Measurements from ENCODE around the gene KLHL5. TPM values are rescaled to one million over a fixed set of nuclear protein-coding genes. Genes with fewer than 3 reads are reported as not detected.

Gene KLHL5
- total and polyA plus RNA-seq, 5 donors from 2014 or later: 6.8 to 21.5 (median 8.2) TPM

DNA sequence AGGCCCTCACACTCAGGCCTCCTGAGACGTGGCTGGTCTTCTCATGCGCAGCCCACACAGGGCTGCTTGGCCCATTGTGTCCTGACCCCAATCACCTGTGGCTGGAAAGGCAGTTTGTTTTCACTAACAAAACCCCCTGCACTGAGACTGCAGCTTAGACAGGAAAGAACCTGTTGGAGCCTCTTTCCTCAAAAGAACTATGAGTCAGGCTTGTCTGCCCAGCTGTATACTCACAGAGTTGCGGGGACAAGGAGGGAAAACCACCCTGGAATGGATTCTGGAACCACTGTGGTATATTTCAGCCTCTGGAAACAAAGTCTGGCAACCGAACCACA lies 24.6 kb upstream of the KLHL5 start:
- H3K4me1 Mint-ChIP-seq: peaks cover 4 to 23% (median 12%) of the 10 kb centered on the region in 4 donors
- no peak overlapping the region for H3K27ac Mint-ChIP-seq
- H3K27me3 Mint-ChIP-seq: no peaks in the 10 kb centered on the region
- Histone ChIP-seq H3K36me3 (ENCODE audit: control insufficient read depth, insufficient read depth, low read length) (no peaks in the 10 kb centered on the region), H3K4me1 (ENCODE audit: control insufficient read depth, insufficient read depth, low read length, poor library complexity, severe bottlenecking) (peaks cover 16% of the 10 kb centered on the region), H3K9me3 (ENCODE audit: control insufficient read depth in 2 of 2, low read length in 2 of 2) (no peaks in the 10 kb centered on the region), H3K27ac (ENCODE audit: insufficient read depth, low read length, poor library complexity, severe bottlenecking) (no peak overlapping the region), H3K27me3 (ENCODE audit: control insufficient read depth, insufficient read depth, low read length) (no peaks in the 10 kb centered on the region), H3K4me3 (ENCODE audit: low read depth, low read length) (no peak overlapping the region)
- H3K36me3 Mint-ChIP-seq: no peaks in the 10 kb centered on the region
- DNase-seq: no peak
- ATAC-seq (ENCODE audit: low read depth in 2 of 2): no peak
- H3K9me3 Mint-ChIP-seq: no peaks in the 10 kb centered on the region
- H3K4me3 Mint-ChIP-seq: no peak overlapping the region

DNA sequence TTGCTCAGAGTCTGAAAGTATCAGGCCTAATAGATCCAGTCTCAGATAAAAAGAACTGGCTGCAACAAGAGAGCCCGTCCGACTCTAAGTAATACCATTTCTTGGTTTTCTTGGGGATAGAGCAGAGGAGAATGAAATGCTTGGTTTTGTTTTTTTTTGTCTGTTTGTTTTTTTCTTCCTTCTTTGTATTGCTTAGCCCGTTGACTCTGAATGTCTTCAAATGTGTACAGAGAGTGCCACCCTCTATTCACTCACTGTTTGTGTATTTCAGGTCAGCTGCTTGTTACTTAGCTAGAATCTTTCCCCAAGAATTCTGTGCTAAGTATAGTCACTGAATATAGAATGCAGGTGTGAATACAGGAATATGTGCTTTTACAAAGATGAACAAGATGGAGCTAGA lies 24.1 kb upstream of the KLHL5 start:
- H3K27me3 Mint-ChIP-seq: no peaks in the 10 kb centered on the region
- Histone ChIP-seq H3K4me3 (ENCODE audit: low read depth, low read length) (no peak overlapping the region), H3K9me3 (ENCODE audit: control insufficient read depth in 2 of 2, low read length in 2 of 2) (no peaks in the 10 kb centered on the region), H3K36me3 (ENCODE audit: control insufficient read depth, insufficient read depth, low read length) (no peaks in the 10 kb centered on the region), H3K27ac (ENCODE audit: insufficient read depth, low read length, poor library complexity, severe bottlenecking) (no peak overlapping the region), H3K27me3 (ENCODE audit: control insufficient read depth, insufficient read depth, low read length) (no peaks in the 10 kb centered on the region), H3K4me1 (ENCODE audit: control insufficient read depth, insufficient read depth, low read length, poor library complexity, severe bottlenecking) (peaks cover 11% of the 10 kb centered on the region)
- H3K4me3 Mint-ChIP-seq: no peak overlapping the region
- no peaks in the 10 kb centered on the region for H3K36me3 Mint-ChIP-seq
- peaks cover 4 to 19% (median 10%) of the 10 kb centered on the region in 4 donors for H3K4me1 Mint-ChIP-seq
- ATAC-seq (ENCODE audit: low read depth in 2 of 2) (no peak), DNase-seq (no peak)
- H3K27ac Mint-ChIP-seq: no peak overlapping the region
- H3K9me3 Mint-ChIP-seq: no peaks in the 10 kb centered on the region

DNA sequence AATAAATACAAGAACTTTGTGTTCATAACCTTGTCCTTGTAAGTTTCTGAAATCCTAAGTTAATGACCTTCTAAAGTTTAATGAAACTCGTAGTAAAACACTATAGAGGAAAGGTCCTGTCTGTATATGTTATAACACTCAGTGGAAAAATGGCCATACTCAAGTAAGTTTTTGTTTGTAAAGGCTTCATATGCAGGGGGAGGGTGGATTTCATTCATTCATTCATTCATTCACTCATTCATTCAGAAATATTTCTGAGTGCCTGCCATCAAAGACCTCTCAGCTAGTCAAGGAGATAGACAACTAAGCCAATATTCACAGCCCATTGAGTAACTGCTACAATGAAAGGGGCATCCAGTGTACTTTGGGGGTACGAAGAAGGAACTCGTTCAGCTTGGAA lies 22.9 kb upstream of the KLHL5 start:
- peaks cover 10 to 19% (median 12%) of the 10 kb centered on the region in 4 donors for H3K4me1 Mint-ChIP-seq
- no peaks in the 10 kb centered on the region for H3K9me3 Mint-ChIP-seq
- H3K36me3 ChIP-seq (ENCODE audit: control insufficient read depth, insufficient read depth, low read length): no peaks in the 10 kb centered on the region
- H3K4me3 ChIP-seq (ENCODE audit: low read depth, low read length): no peak overlapping the region
- peaks cover 7% of the 10 kb centered on the region for H3K4me1 ChIP-seq (ENCODE audit: control insufficient read depth, insufficient read depth, low read length, poor library complexity, severe bottlenecking)
- DNase-seq: no peak
- no peaks in the 10 kb centered on the region for H3K36me3 Mint-ChIP-seq
- H3K27ac Mint-ChIP-seq: no peak overlapping the region
- H3K27me3 Mint-ChIP-seq: no peaks in the 10 kb centered on the region
- no peaks in the 10 kb centered on the region for H3K9me3 ChIP-seq (ENCODE audit: control insufficient read depth in 2 of 2, low read length in 2 of 2)
- no peaks in the 10 kb centered on the region for H3K27me3 ChIP-seq (ENCODE audit: control insufficient read depth, insufficient read depth, low read length)
- no peak overlapping the region for H3K27ac ChIP-seq (ENCODE audit: insufficient read depth, low read length, poor library complexity, severe bottlenecking)
- no peak for ATAC-seq (ENCODE audit: low read depth in 2 of 2)
- H3K4me3 Mint-ChIP-seq: peak overlapping the region in 2 of 4 donors; percentile 7 to 60

DNA sequence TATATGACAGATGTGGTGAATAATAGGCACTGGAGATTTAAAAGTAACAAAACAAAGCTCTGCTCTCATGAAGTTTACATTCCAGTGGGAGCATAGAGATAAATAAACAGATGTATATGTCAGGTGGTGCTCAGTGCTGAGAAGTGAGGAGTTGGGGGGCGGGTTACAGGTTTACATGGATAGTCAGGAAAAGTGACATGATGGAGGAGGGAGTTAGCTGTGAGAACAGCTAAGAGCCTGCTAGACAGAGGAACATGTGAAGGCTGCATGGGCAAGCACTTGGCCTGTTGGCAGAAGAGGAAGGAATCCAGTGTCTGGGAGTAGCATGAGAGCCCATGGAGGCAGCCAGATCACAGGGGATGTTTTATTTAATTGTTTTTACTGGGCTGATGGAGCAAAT lies 19.7 kb upstream of the KLHL5 start:
- H3K4me3 ChIP-seq (ENCODE audit: low read depth, low read length): no peak overlapping the region
- Mint-ChIP-seq H3K27me3 (no peaks in the 10 kb centered on the region), H3K27ac (peak overlapping the region in 2 of 3 donors; percentile 3 to 5), H3K4me3 (peak overlapping the region in 3 of 4 donors; percentile 21 to 90 (median 76)), H3K9me3 (peaks cover 0 to 2% (median 0%) of the 10 kb centered on the region in 7 donors), H3K36me3 (no peaks in the 10 kb centered on the region), H3K4me1 (peaks cover 16 to 38% (median 29%) of the 10 kb centered on the region in 4 donors)
- H3K36me3 ChIP-seq (ENCODE audit: control insufficient read depth, insufficient read depth, low read length): no peaks in the 10 kb centered on the region
- ATAC-seq (ENCODE audit: low read depth in 2 of 2): no peak
- peaks cover 22% of the 10 kb centered on the region for H3K4me1 ChIP-seq (ENCODE audit: control insufficient read depth, insufficient read depth, low read length, poor library complexity, severe bottlenecking)
- H3K9me3 ChIP-seq (ENCODE audit: control insufficient read depth in 2 of 2, low read length in 2 of 2): no peaks in the 10 kb centered on the region
- H3K27me3 ChIP-seq (ENCODE audit: control insufficient read depth, insufficient read depth, low read length): no peaks in the 10 kb centered on the region
- no peak overlapping the region for H3K27ac ChIP-seq (ENCODE audit: insufficient read depth, low read length, poor library complexity, severe bottlenecking)
- DNase-seq: no peak

DNA sequence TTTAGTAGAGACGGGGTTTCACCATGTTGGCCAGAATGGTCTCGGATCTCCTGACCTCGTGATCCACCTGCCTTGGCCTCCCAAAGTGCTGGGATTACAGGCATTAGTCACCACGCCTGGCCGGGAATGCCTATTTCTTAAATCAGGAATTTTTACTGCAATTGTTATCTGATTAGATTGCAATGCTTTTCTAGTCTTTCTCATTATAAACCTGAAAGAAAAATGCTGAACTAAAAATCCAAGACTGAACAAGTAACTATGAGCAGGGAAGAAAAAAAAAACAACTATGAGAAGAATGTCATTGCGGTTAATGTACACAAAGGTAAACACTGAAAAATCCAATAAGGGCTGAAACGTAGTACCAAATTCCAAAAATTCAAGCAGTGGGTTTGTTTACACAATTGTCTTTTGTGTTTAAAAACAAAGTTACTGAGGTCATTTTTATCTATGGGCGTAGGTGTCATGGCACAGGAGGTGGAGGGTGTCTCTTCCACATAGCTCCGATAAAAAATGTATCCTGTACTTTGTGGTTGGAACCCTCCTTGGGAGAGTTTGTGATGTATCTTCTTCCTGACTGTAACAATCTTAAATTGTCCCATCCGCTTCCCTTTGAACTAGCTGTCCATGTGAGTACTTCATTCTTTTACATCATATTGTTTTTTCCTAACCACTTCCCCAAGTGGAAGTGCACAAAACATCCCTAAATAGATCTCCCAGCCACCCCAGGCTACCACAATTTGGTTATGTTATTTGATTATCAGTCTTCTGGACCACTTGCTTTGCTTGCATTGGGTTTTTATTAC lies 18.8 kb upstream of the KLHL5 start:
- H3K27me3 ChIP-seq (ENCODE audit: control insufficient read depth, insufficient read depth, low read length): no peaks in the 10 kb centered on the region
- Mint-ChIP-seq H3K27me3 (no peaks in the 10 kb centered on the region), H3K36me3 (no peaks in the 10 kb centered on the region), H3K4me1 (peaks cover 22 to 47% (median 38%) of the 10 kb centered on the region in 4 donors), H3K9me3 (peaks cover 0 to 2% (median 0%) of the 10 kb centered on the region in 7 donors), H3K4me3 (peak overlapping the region; percentile 92 to 98 (median 94)), H3K27ac (peak overlapping the region; percentile 95 to 97 (median 97))
- H3K9me3 ChIP-seq (ENCODE audit: control insufficient read depth in 2 of 2, low read length in 2 of 2): no peaks in the 10 kb centered on the region
- H3K36me3 ChIP-seq (ENCODE audit: control insufficient read depth, insufficient read depth, low read length): no peaks in the 10 kb centered on the region
- ATAC-seq (ENCODE audit: low read depth in 2 of 2) (no peak), DNase-seq (no peak)
- H3K4me1 ChIP-seq (ENCODE audit: control insufficient read depth, insufficient read depth, low read length, poor library complexity, severe bottlenecking): peaks cover 31% of the 10 kb centered on the region
- H3K4me3 ChIP-seq (ENCODE audit: low read depth, low read length): peak overlapping the region; percentile 90
- peak overlapping the region; percentile 86 for H3K27ac ChIP-seq (ENCODE audit: insufficient read depth, low read length, poor library complexity, severe bottlenecking)

DNA sequence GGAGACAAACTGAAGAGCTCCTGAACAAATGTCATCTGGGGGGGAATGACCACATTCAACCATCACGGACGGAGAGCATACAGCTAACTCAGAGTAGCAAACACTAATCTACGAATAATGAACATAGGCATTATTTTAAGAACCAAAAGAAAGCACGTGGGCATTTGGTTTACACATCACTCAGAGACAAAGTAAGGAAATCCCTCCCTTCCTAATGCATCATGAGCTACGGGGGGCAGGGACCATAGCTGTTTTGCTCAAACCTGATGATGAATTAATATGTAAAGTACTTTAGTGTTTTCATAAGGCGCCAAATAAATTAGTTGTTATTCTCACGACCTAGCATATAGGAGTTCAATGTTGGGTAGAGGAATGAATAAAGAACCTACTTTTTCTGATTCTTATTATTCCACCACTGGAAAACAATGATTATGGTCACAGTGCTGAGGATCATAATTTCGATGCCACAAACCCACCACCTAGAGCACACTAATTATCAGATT lies 18.1 kb upstream of the KLHL5 start:
- Histone ChIP-seq H3K9me3 (ENCODE audit: control insufficient read depth in 2 of 2, low read length in 2 of 2) (no peaks in the 10 kb centered on the region), H3K36me3 (ENCODE audit: control insufficient read depth, insufficient read depth, low read length) (no peaks in the 10 kb centered on the region), H3K4me3 (ENCODE audit: low read depth, low read length) (peak overlapping the region; percentile 90), H3K27ac (ENCODE audit: insufficient read depth, low read length, poor library complexity, severe bottlenecking) (peak overlapping the region; percentile 86), H3K27me3 (ENCODE audit: control insufficient read depth, insufficient read depth, low read length) (no peaks in the 10 kb centered on the region), H3K4me1 (ENCODE audit: control insufficient read depth, insufficient read depth, low read length, poor library complexity, severe bottlenecking) (peaks cover 36% of the 10 kb centered on the region)
- Mint-ChIP-seq H3K27ac (peak overlapping the region; percentile 95 to 97 (median 97)), H3K27me3 (no peaks in the 10 kb centered on the region), H3K4me1 (peaks cover 25 to 54% (median 44%) of the 10 kb centered on the region in 4 donors), H3K36me3 (no peaks in the 10 kb centered on the region), H3K4me3 (peak overlapping the region; percentile 92 to 98 (median 94)), H3K9me3 (peaks cover 0 to 2% (median 0%) of the 10 kb centered on the region in 7 donors)
- ATAC-seq (ENCODE audit: low read depth in 2 of 2): no peak
- peak in 1 of 3 donors; percentile 26 for DNase-seq

DNA sequence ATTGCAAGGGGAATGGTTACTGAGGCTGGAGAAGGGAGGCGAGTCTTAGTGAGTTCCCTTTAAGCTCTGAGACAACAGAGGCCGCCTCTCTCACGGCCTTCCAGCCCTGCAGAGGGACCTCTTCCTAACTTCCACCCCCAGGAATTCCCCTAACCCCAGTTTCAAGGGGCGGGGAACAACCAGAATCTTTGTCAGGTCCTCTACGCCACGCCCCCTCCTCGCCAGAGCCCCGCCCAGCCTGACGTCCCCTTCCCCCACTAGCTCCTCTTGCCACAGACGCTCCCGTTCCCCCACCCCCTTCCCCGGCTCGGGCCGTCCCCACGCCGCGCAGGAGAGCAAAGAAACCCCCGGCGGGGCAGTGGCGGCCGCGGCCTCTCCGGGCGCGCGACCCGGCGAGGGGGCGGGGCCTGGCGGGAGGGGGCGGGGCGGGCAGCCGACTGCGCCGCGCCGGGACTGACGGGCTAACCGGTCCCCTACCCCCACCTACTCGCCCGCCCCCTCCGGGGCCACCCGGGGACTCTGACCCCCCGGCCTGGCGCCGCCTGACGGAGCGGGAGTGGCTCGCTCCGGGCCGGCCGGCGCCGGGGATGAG lies 17.6 kb upstream of the KLHL5 start:
- H3K4me1 Mint-ChIP-seq: peaks cover 25 to 55% (median 45%) of the 10 kb centered on the region in 4 donors
- Histone ChIP-seq H3K27ac (ENCODE audit: insufficient read depth, low read length, poor library complexity, severe bottlenecking) (peak overlapping the region; percentile 86), H3K27me3 (ENCODE audit: control insufficient read depth, insufficient read depth, low read length) (no peaks in the 10 kb centered on the region), H3K36me3 (ENCODE audit: control insufficient read depth, insufficient read depth, low read length) (no peaks in the 10 kb centered on the region), H3K9me3 (ENCODE audit: control insufficient read depth in 2 of 2, low read length in 2 of 2) (no peaks in the 10 kb centered on the region), H3K4me3 (ENCODE audit: low read depth, low read length) (peak overlapping the region; percentile 90), H3K4me1 (ENCODE audit: control insufficient read depth, insufficient read depth, low read length, poor library complexity, severe bottlenecking) (peaks cover 37% of the 10 kb centered on the region)
- H3K9me3 Mint-ChIP-seq: peaks cover 0 to 2% (median 0%) of the 10 kb centered on the region in 7 donors
- H3K36me3 Mint-ChIP-seq: no peaks in the 10 kb centered on the region
- H3K4me3 Mint-ChIP-seq: peak overlapping the region; percentile 92 to 98 (median 94)
- no peaks in the 10 kb centered on the region for H3K27me3 Mint-ChIP-seq
- H3K27ac Mint-ChIP-seq: peak overlapping the region; percentile 95 to 97 (median 97)
- ATAC-seq (ENCODE audit: low read depth in 2 of 2) (peak; percentile 78 to 80), DNase-seq (peak; percentile 87 to 97 (median 88))

Data from CD4-positive, CD25-positive, alpha-beta regulatory T cell (primary cell).